IMR-90 (cell line): ENCODE results near the gene AMZ1. TPM values are rescaled to one million over a fixed set of nuclear protein-coding genes. Genes with fewer than 3 reads are reported as not detected.

Experiments
- ATAC-seq: fragments of 200-7000 bp; cut with Tn5 transposase; 2 replicates; pipeline ENCODE4 v1.9.1; 2020; ENCODE audit warnings: low read depth, mild to moderate bottlenecking, moderate library complexity
- BruUV-seq: library from RNA; stranded (reverse); fragments of 400-500 nt; replicated peaks from 2 replicates; lab custom pipeline; 2021; lab: Mats Ljungman, UMichigan
- CTCF ChIA-PET: fragments of 300-600 bp; formaldehyde crosslinking; extraction: SDS; loops from one replicate; lab custom pipeline; 2021; ENCODE audit warnings: antibody characterized with exemption; lab: Yijun Ruan, JAX
- POLR2A ChIA-PET: fragments of 300-600 bp; sonication (Branson Sonifier 250); formaldehyde crosslinking; loops from one replicate; lab custom pipeline; 2022; ENCODE audit warnings: antibody characterized with exemption; ENCODE audit not compliant: unreplicated experiment; lab: Charles Lee
- DNase-seq: peaks from one replicate; pipeline ENCODE4 v3.0.0; 2013
- H2AFZ ChIP-seq: replicated peaks from 2 replicates; pipeline ENCODE3; 2013; ENCODE audit warnings: low read length, mild to moderate bottlenecking; ENCODE audit not compliant: poor library complexity
- H2AK5ac ChIP-seq: 2 replicates; pipeline ENCODE4 v1.6.1; 2013; ENCODE audit warnings: low read depth, low read length, inconsistent platforms
- H2AK9ac ChIP-seq: replicated peaks from 2 replicates; pipeline ENCODE3; 2013; ENCODE audit warnings: mild to moderate bottlenecking, low read depth, low read length, moderate library complexity; ENCODE audit not compliant: poor library complexity
- H2BK120ac ChIP-seq: 2 replicates; pipeline ENCODE4 v1.6.1; 2013; ENCODE audit warnings: low read depth, low read length, inconsistent platforms
- H2BK15ac ChIP-seq: 3 replicates; pipeline ENCODE4 v1.6.1; 2013; ENCODE audit warnings: low read depth, low read length, inconsistent platforms
- H2BK20ac ChIP-seq: 2 replicates; pipeline ENCODE4 v1.6.1; 2013; ENCODE audit warnings: low read depth, mild to moderate bottlenecking, inconsistent platforms, low read length, moderate library complexity
- H2BK5ac ChIP-seq: 2 replicates; pipeline ENCODE4 v1.6.1; 2013; ENCODE audit warnings: mild to moderate bottlenecking, low read depth, low read length, inconsistent platforms; ENCODE audit not compliant: poor library complexity, severe bottlenecking
- H3K14ac ChIP-seq: replicated peaks from 2 replicates; pipeline ENCODE4 v1.6.1; 2013; ENCODE audit warnings: low read depth, low read length, inconsistent platforms
- H3K18ac ChIP-seq: 2 replicates; pipeline ENCODE4 v1.6.1; 2013; ENCODE audit warnings: low read depth, low read length, control low read depth
- H3K23ac ChIP-seq: 2 replicates; pipeline ENCODE4 v1.6.1; 2013; ENCODE audit warnings: low read depth, low read length, inconsistent platforms
- H3K27ac ChIP-seq: 2 replicates; pipeline ENCODE4 v1.5.1; 2013; ENCODE audit warnings: mild to moderate bottlenecking, control low read depth, low read length; ENCODE audit not compliant: insufficient read depth
- H3K27me3 ChIP-seq: 2 replicates; pipeline ENCODE4 v1.6.1; 2013; ENCODE audit warnings: low read length; ENCODE audit not compliant: control insufficient read depth, insufficient read depth
- H3K36me3 ChIP-seq: 2 replicates; pipeline ENCODE4 v1.6.1; 2013; ENCODE audit warnings: low read length, mixed read lengths; ENCODE audit not compliant: control insufficient read depth, insufficient read depth
- H3K4ac ChIP-seq: 2 replicates; pipeline ENCODE4 v1.6.1; 2013; ENCODE audit warnings: low read depth, low read length, inconsistent platforms
- H3K4me1 ChIP-seq: 2 replicates; pipeline ENCODE4 v1.6.1; 2013; ENCODE audit warnings: low read length, mixed read lengths; ENCODE audit not compliant: control insufficient read depth, insufficient read depth
- H3K4me2 ChIP-seq: 2 replicates; pipeline ENCODE4 v1.6.1; 2013; ENCODE audit warnings: low read depth, mild to moderate bottlenecking, control low read depth, low read length, moderate library complexity
- H3K4me3 ChIP-seq: 2 replicates; pipeline ENCODE4 v1.5.1; 2013; ENCODE audit warnings: low read depth, mild to moderate bottlenecking, control low read depth, low read length, moderate library complexity; ENCODE audit not compliant: insufficient read depth
- H3K56ac ChIP-seq: 2 replicates; pipeline ENCODE4 v1.6.1; 2013; ENCODE audit warnings: low read length, inconsistent platforms; ENCODE audit not compliant: insufficient read depth; ENCODE audit errors: extremely low read depth
- H3K79me1 ChIP-seq, 2 experiments: 2 replicates each; pipeline ENCODE4 v1.6.1; 2013; ENCODE audit warnings: low read length in 2 of 2, inconsistent platforms in 1 of 2, low read depth in 1 of 2
- H3K9ac ChIP-seq: 2 replicates; pipeline ENCODE4 v1.6.1; 2013; ENCODE audit warnings: low read depth, low read length, control low read depth
- H3K9me1 ChIP-seq: 2 replicates; pipeline ENCODE4 v1.6.1; 2013; ENCODE audit warnings: low read length, inconsistent platforms; ENCODE audit not compliant: insufficient read depth
- H3K9me3 ChIP-seq: 2 replicates; pipeline ENCODE4 v1.6.1; 2013; ENCODE audit warnings: low read length; ENCODE audit not compliant: control insufficient read depth, insufficient read depth
- H4K20me1 ChIP-seq: 2 replicates; pipeline ENCODE4 v1.6.1; 2013; ENCODE audit warnings: low read length, inconsistent platforms; ENCODE audit not compliant: insufficient read depth
- H4K5ac ChIP-seq: 2 replicates; pipeline ENCODE4 v1.6.1; 2013; ENCODE audit warnings: mild to moderate bottlenecking, low read depth, low read length, control low read depth
- H4K8ac ChIP-seq, 2 experiments: 2 replicates each; pipeline ENCODE4 v1.6.1; 2013; ENCODE audit warnings: low read depth in 2 of 2, low read length in 2 of 2, control low read depth in 1 of 2, inconsistent platforms in 1 of 2
- H4K91ac ChIP-seq: 2 replicates; pipeline ENCODE4 v1.6.1; 2013; ENCODE audit warnings: low read depth, low read length, inconsistent platforms; ENCODE audit not compliant: insufficient read depth
- BHLHE40 ChIP-seq: fragments of 150-350 bp; IDR thresholded peaks from 2 replicates; pipeline ENCODE4 v1.6.1; 2016; ENCODE audit warnings: mild to moderate bottlenecking, low read depth, low read length
- ELK1 ChIP-seq: fragments of 150-350 bp; IDR thresholded peaks from 2 replicates; pipeline ENCODE4 v1.6.1; 2016; ENCODE audit warnings: low read depth, mild to moderate bottlenecking, low read length, moderate library complexity, borderline replicate concordance
- FOS ChIP-seq: fragments of 150-350 bp; IDR thresholded peaks from 2 replicates; pipeline ENCODE4 v1.6.1; 2016; ENCODE audit warnings: low read depth, low read length
- NFE2L2 ChIP-seq: fragments of 150-350 bp; IDR thresholded peaks from 2 replicates; pipeline ENCODE4 v1.6.1; 2016; ENCODE audit warnings: low read depth, mild to moderate bottlenecking, low read length
- POLR2A ChIP-seq: IDR thresholded peaks from 2 replicates; pipeline ENCODE4 v1.6.1; 2012; ENCODE audit warnings: mild to moderate bottlenecking, low read depth, low read length
- RCOR1 ChIP-seq: IDR thresholded peaks from 2 replicates; pipeline ENCODE4 v1.6.1; 2012; ENCODE audit warnings: mild to moderate bottlenecking, low read length, improper control_type of control experiment; ENCODE audit not compliant: insufficient replicate concordance
- WGBS, 2 experiments: methylation state at CpG; one replicate each; pipeline versions ENCODE4 v1.1.5 to v1.1.7; 2013; ENCODE audit warnings: missing lambda C conversion rate in 2 of 2; ENCODE audit not compliant: insufficient read length in 1 of 2; ENCODE audit errors: extremely low coverage in 2 of 2; 5-methylcytosine and 5-hydroxymethylcytosine counted together
- dilution Hi-C: fragments of 300-500 bp; cut with HindIII; formaldehyde crosslinking; loops from one replicate; pipeline ENCODE4 v1.14.3; 2018; ENCODE audit warnings: low sequenced_read_pairs; ENCODE audit not compliant: unreplicated experiment
- in situ Hi-C: fragments of 300-500 bp; cut with MboI; formaldehyde crosslinking; loops from 3 replicates; pipeline ENCODE4 v1.14.3; 2019; ENCODE audit warnings: low sequenced_read_pairs, inconsistent platforms, mixed read lengths
- intact Hi-C: fragments of 100-400 bp; cut with micrococcal nuclease; formaldehyde crosslinking; loops from 2 replicates; pipeline ENCODE4 v1.10.0; 2022
- polyA plus RNA-seq, 3 experiments: library from polyadenylated mRNA; depleted of rRNA; stranded (reverse); fragments of >200 nt; gene quantifications; 2 replicates each; pipeline ENCODE4 v1.2.3, GENCODE V29; 2012; ENCODE audit warnings: low replicate concordance in 1 of 3
- total RNA-seq: library from RNA; depleted of rRNA; stranded (reverse); fragments of >200 nt; gene quantifications from 2 replicates; pipeline ENCODE4 v1.2.3, GENCODE V29; 2012

The AMZ1 gene
- total and polyA plus RNA-seq, 2 of the 4 experiments (the other 2 are of a cell fraction): 0.54 to 1.6 TPM

- POLR2A ChIA-PET: no interaction called here
- BruUV-seq: no TSS peak
- peaks cover 2% of the 10 kb centered on the region; the same call in 1 of the 2 replicates for H3K36me3 ChIP-seq
- in situ Hi-C loops: no loop called here
- no peak overlapping the region for H3K9ac ChIP-seq
- no peak overlapping the region for H4K91ac ChIP-seq
- peaks cover 3% of the 10 kb centered on the region for H3K4me1 ChIP-seq
- peaks cover 6% of the 10 kb centered on the region for H3K9me1 ChIP-seq
- H3K27me3 ChIP-seq: no peaks in the 10 kb centered on the region
- H4K20me1 ChIP-seq: peaks cover 11% of the 10 kb centered on the region
- no peak overlapping the region for H3K23ac ChIP-seq
- H2BK15ac ChIP-seq: no peak overlapping the region
- no peak overlapping the region for H4K5ac ChIP-seq
- no peak for DNase-seq
- H2BK120ac ChIP-seq: no peak overlapping the region
- ATAC-seq: no peak
- intact Hi-C loops: no loop called here
- H3K4me2 ChIP-seq: no peak overlapping the region
- dilution Hi-C loops: no loop called here
- H2BK20ac ChIP-seq: no peak overlapping the region
- no peak overlapping the region for H2AFZ ChIP-seq
- TF ChIP-seq BHLHE40 (no peak), FOS (no peak), RCOR1 (no peak), ELK1 (no peak), POLR2A (no peak), NFE2L2 (no peak)
- H4K8ac ChIP-seq: no peak overlapping the region
- H2BK5ac ChIP-seq: no peak overlapping the region
- no peak overlapping the region for H3K4me3 ChIP-seq
- H3K14ac ChIP-seq: no peak overlapping the region
- no peak overlapping the region for H3K56ac ChIP-seq
- no peak overlapping the region for H3K27ac ChIP-seq
- no peak overlapping the region for H3K4ac ChIP-seq
- no peaks in the 10 kb centered on the region for H3K9me3 ChIP-seq
- no CpG with 5 or more reads among the region's 5 CpGs for WGBS, 2 experiments
- peaks cover 21 to 49% of the 10 kb centered on the region in 2 experiments for H3K79me1 ChIP-seq
- CTCF ChIA-PET: interaction anchor here (0.6 to 0.8 kb wide), 2 partner anchors 9 to 13 kb away, joined by 3 to 5 read pairs; no protein-coding TSS in a partner anchor
- H2AK9ac ChIP-seq: no peak overlapping the region
- no peak overlapping the region for H2AK5ac ChIP-seq
- no peak overlapping the region for H3K18ac ChIP-seq
These were observed 63.1 kb downstream of the AMZ1 start for GRCh38 chr7:2751086-2751485.
